HG03378 (cell line): ENCODE measurements around the gene ARHGAP22.

ENCODE experiments used
- ATAC-seq: cut with Tn5 transposase; IDR thresholded peaks from one replicate; pipeline ENCODE4 v1.9.1; 2021; ENCODE audit warnings: mild to moderate bottlenecking, moderate library complexity; ENCODE audit not compliant: unreplicated experiment

ARHGAP22 gene

GRCh38 chr10:48607356-48608278 is 2.7 kb upstream of the ARHGAP22 start:
- no peak for ATAC-seq

- no peak for ATAC-seq
These were observed 1.9 kb upstream of the ARHGAP22 start for GRCh38 chr10:48606530-48607355.

GRCh38 chr10:48605786-48606529 is 1.1 kb upstream of the ARHGAP22 start:
- ATAC-seq, result no peak

GRCh38 chr10:48604039-48604990 is 558 bp downstream of the ARHGAP22 start:
- ATAC-seq, result no peak

GRCh38 chr10:48603421-48604038 is 1.3 kb downstream of the ARHGAP22 start:
- ATAC-seq, result no peak

GRCh38 chr10:48602401-48603135 is 2.3 kb downstream of the ARHGAP22 start:
- no peak for ATAC-seq

- no peak for ATAC-seq
These were observed 3.1 kb downstream of the ARHGAP22 start for GRCh38 chr10:48601789-48602188.

GRCh38 chr10:48600645-48601505 is 4.0 kb downstream of the ARHGAP22 start:
- no peak for ATAC-seq

GRCh38 chr10:48599830-48600134 is 5.1 kb downstream of the ARHGAP22 start:
- ATAC-seq, result no peak

GRCh38 chr10:48598936-48599829 is 5.7 kb downstream of the ARHGAP22 start:
- no peak for ATAC-seq

GRCh38 chr10:48598243-48598935 is 6.5 kb downstream of the ARHGAP22 start:
- no peak for ATAC-seq

GRCh38 chr10:48595539-48595932 is 9.3 kb downstream of the ARHGAP22 start:
- ATAC-seq, result no peak

- no peak for ATAC-seq
These were observed 9.9 kb downstream of the ARHGAP22 start for GRCh38 chr10:48594803-48595538.

- ATAC-seq, result no peak
These were observed 10.5 kb downstream of the ARHGAP22 start for GRCh38 chr10:48594371-48594770.

GRCh38 chr10:48592346-48592745 is 12.5 kb downstream of the ARHGAP22 start:
- ATAC-seq, result no peak

GRCh38 chr10:48590945-48591344 is 13.9 kb downstream of the ARHGAP22 start:
- ATAC-seq, result no peak
